Measurements from ENCODE around the gene SMIM33.
A peak's percentile ranks its signal among the peaks of the same experiment; 100 is the strongest.

The SMIM33 gene

GRCh38 chr5:139470821-139471300 is at the start of gene SMIM33:
SMIM33 (plus strand) TSS chr5:139471004; CDS start chr5:139471122, 118 bp downstream.
- H3K4me1 ChIP-seq (ENCODE audit: insufficient read depth, poor library complexity, severe bottlenecking): peaks cover 18% of the 10 kb centered on the region
- H3K27me3 ChIP-seq (ENCODE audit: insufficient read depth, poor library complexity, severe bottlenecking): no peaks in the 10 kb centered on the region
- ATAC-seq (ENCODE audit: low read depth) (no peak), DNase-seq (ENCODE audit: low spot score) (no peak)
- TF ChIP-seq, protein P1, sequence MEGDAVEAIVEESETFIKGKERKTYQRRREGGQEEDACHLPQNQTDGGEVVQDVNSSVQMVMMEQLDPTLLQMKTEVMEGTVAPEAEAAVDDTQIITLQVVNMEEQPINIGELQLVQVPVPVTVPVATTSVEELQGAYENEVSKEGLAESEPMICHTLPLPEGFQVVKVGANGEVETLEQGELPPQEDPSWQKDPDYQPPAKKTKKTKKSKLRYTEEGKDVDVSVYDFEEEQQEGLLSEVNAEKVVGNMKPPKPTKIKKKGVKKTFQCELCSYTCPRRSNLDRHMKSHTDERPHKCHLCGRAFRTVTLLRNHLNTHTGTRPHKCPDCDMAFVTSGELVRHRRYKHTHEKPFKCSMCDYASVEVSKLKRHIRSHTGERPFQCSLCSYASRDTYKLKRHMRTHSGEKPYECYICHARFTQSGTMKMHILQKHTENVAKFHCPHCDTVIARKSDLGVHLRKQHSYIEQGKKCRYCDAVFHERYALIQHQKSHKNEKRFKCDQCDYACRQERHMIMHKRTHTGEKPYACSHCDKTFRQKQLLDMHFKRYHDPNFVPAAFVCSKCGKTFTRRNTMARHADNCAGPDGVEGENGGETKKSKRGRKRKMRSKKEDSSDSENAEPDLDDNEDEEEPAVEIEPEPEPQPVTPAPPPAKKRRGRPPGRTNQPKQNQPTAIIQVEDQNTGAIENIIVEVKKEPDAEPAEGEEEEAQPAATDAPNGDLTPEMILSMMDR (IDR thresholded peaks at IDR 0.05; ENCODE audit: poor library complexity, severe bottlenecking): no peak
- H3K27ac ChIP-seq (ENCODE audit: poor library complexity, severe bottlenecking): no peak within 1 kb of the TSS
- H3K36me3 ChIP-seq (ENCODE audit: low read depth): peaks cover 3% of the 10 kb centered on the region; the same call in 1 of the 2 replicates
- H3K4me3 ChIP-seq (ENCODE audit: severe bottlenecking): no peak within 1 kb of the TSS
- no peaks in the 10 kb centered on the region for H3K9me3 ChIP-seq (ENCODE audit: severe bottlenecking)

DNA sequence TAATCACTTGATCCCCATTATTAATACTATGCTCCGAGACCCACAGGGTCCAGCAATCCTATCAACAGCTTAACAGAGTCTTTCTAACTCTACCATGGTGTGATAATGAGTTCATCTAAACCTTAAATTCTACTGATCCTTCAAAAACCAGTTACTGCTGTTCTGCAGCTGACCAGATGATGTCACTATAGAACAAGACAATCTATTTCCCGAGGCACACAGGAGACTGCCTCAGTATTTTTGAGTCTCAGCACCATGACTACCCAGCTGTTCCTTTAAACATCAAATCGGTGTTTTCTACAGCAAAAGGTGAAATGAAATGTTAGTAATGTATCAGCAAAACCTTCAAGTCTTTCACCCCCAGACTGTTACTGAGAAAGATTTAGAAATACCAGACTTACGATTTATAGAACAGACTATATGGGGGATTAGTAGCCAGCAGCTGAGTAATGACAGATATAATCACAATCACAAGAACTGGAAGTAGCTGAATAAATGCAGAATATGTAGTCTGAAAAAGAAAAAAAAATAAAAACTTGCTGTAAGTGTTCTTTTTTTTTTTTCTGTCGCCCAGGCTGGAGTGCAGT is 48.4 kb upstream of the SMIM33 start:
- no peaks in the 10 kb centered on the region for H3K4me1 ChIP-seq (ENCODE audit: insufficient read depth, poor library complexity, severe bottlenecking)
- DNase-seq (ENCODE audit: low spot score) (no peak), ATAC-seq (ENCODE audit: low read depth) (peak; percentile 79)
- no peaks in the 10 kb centered on the region for H3K27me3 ChIP-seq (ENCODE audit: insufficient read depth, poor library complexity, severe bottlenecking)
- no peaks in the 10 kb centered on the region for H3K9me3 ChIP-seq (ENCODE audit: severe bottlenecking)
- no peak overlapping the region for H3K27ac ChIP-seq (ENCODE audit: poor library complexity, severe bottlenecking)
- TF ChIP-seq, protein P1 (IDR thresholded peaks at IDR 0.05; ENCODE audit: poor library complexity, severe bottlenecking): peak; percentile 98
- peaks cover 16% of the 10 kb centered on the region; the same call in 1 of the 2 replicates for H3K36me3 ChIP-seq (ENCODE audit: low read depth)
- H3K4me3 ChIP-seq (ENCODE audit: severe bottlenecking): no peak overlapping the region

- DNase-seq (ENCODE audit: low spot score): no peak
- Histone ChIP-seq H3K27me3 (ENCODE audit: insufficient read depth, poor library complexity, severe bottlenecking) (no peaks in the 10 kb centered on the region), H3K9me3 (ENCODE audit: severe bottlenecking) (no peaks in the 10 kb centered on the region), H3K4me1 (ENCODE audit: insufficient read depth, poor library complexity, severe bottlenecking) (no peaks in the 10 kb centered on the region), H3K4me3 (ENCODE audit: severe bottlenecking) (no peak overlapping the region), H3K36me3 (ENCODE audit: low read depth) (peaks cover 9% of the 10 kb centered on the region), H3K27ac (ENCODE audit: poor library complexity, severe bottlenecking) (no peak overlapping the region)
- ATAC-seq (ENCODE audit: low read depth): no peak
- TF ChIP-seq, protein P1 (IDR thresholded peaks at IDR 0.05; ENCODE audit: poor library complexity, severe bottlenecking): no peak
Measured at GRCh38 chr5:139425497-139425896, 45.3 kb upstream of the SMIM33 start.

DNA sequence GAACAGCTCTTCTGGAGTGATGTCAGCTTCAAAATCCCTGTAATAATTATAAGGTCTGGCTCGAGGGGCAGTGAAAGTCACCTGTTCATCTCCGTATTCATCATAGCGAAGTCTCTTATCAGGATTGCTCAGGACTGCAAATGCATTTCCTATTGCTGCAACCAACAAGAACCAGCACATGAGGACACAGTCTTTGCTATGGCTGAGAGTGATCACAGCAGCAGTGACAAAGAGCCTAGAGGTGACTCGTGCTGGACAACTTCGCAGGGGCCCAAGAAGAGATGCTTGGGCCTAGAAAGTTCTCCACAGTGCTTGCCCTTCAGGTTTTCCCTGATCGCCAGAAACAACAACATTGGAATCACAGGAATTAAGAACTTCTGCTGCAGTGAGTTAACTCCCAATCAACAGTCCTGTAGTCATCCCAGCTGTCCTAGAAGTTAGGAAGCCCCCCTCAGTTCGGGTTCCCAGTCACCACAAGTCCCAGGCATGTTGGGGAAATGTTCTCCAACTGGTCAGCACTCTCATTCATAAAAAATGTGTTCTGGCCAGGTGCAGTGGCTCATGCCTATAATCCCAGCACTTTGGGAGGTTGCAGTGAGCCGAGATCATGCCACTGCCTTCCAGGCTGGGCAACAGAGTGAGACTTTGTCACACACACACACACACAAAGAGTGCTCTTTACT is 44.5 kb upstream of the SMIM33 start:
- no peaks in the 10 kb centered on the region for H3K27me3 ChIP-seq (ENCODE audit: insufficient read depth, poor library complexity, severe bottlenecking)
- no peaks in the 10 kb centered on the region for H3K4me1 ChIP-seq (ENCODE audit: insufficient read depth, poor library complexity, severe bottlenecking)
- no peak for DNase-seq (ENCODE audit: low spot score)
- TF ChIP-seq, protein P1 (IDR thresholded peaks at IDR 0.05; ENCODE audit: poor library complexity, severe bottlenecking): no peak
- no peak overlapping the region for H3K4me3 ChIP-seq (ENCODE audit: severe bottlenecking)
- ATAC-seq (ENCODE audit: low read depth): 0 out of 3 replicates have a peak, but pooled peaks have one; percentile 24
- peaks cover 5% of the 10 kb centered on the region; the same call in 1 of the 2 replicates for H3K36me3 ChIP-seq (ENCODE audit: low read depth)
- H3K27ac ChIP-seq (ENCODE audit: poor library complexity, severe bottlenecking): no peak overlapping the region
- no peaks in the 10 kb centered on the region for H3K9me3 ChIP-seq (ENCODE audit: severe bottlenecking)
